GM12878 (cell line): Measurements from ENCODE around the gene SLC2A8. TPM values are rescaled to one million over a fixed set of nuclear protein-coding genes. Genes with fewer than 3 reads are reported as not detected.

Experiments used
- ATAC-seq: fragments of 200-7000 bp; cut with Tn5 transposase; 3 replicates; pipeline ENCODE4 v1.9.1; 2020; ENCODE audit warnings: mild to moderate bottlenecking, moderate library complexity
- BruUV-seq: library from RNA; stranded (reverse); fragments of 400-500 nt; replicated peaks from 2 replicates; lab custom pipeline; 2021; lab: Mats Ljungman, UMichigan
- CTCF ChIA-PET: fragments of 300-600 bp; sonication (Branson Sonifier 250); formaldehyde crosslinking; extraction: SDS; loops from one replicate; lab custom pipeline; 2021; ENCODE audit warnings: inconsistent platforms; lab: Yijun Ruan, JAX
- POLR2A ChIA-PET: fragments of 350-600 bp; formaldehyde crosslinking; extraction: SDS; loops from one replicate; lab custom pipeline; 2021; ENCODE audit warnings: inconsistent platforms; lab: Charles Lee
- RAD21 ChIA-PET: fragments of 300-600 bp; sonication (Branson Sonifier 250); formaldehyde crosslinking; loops from one replicate; lab custom pipeline; 2023; ENCODE audit warnings: antibody characterized with exemption; ENCODE audit not compliant: unreplicated experiment; lab: Charles Lee
- SMC1A ChIA-PET: fragments of 300-600 bp; sonication (Branson Sonifier 250); formaldehyde crosslinking; loops from one replicate; lab custom pipeline; 2023; ENCODE audit not compliant: unreplicated experiment, uncharacterized antibody; lab: Charles Lee
- DNase-seq: peaks from one replicate; pipeline ENCODE4 v3.0.0-alpha.2; 2011; ENCODE audit warnings: low read depth, low spot score
- FAIRE-seq: peaks from 3 replicates; lab custom pipeline; 2011; peaks lifted over from hg19 to GRCh38; lab: Jason Lieb, UNC
- H2AFZ ChIP-seq: 2 replicates; pipeline ENCODE4 v1.6.0; 2011; ENCODE audit warnings: low read depth, low read length, control low read depth; ENCODE audit not compliant: control insufficient read depth
- H3K27ac ChIP-seq: 2 replicates; pipeline ENCODE4 v1.5.1; 2011; ENCODE audit warnings: control low read depth; ENCODE audit not compliant: control insufficient read depth, insufficient read depth
- H3K27me3 ChIP-seq, 2 experiments: replicated peaks in 1 of 2; 2 replicates each; pipeline versions ENCODE4 v1.6.0 to v1.6.1; 2011; ENCODE audit warnings: low read length in 1 of 2; ENCODE audit not compliant: control insufficient read depth in 2 of 2, insufficient read depth in 2 of 2
- H3K36me3 ChIP-seq, 2 experiments: 2 replicates each; pipeline ENCODE4 v1.5.1; 2011; ENCODE audit warnings: low read length in 1 of 2; ENCODE audit not compliant: control insufficient read depth in 2 of 2, insufficient read depth in 2 of 2
- H3K4me1 ChIP-seq: 2 replicates; pipeline ENCODE4 v1.6.1; 2011; ENCODE audit warnings: mild to moderate bottlenecking, low read length, moderate library complexity, mixed read lengths; ENCODE audit not compliant: control insufficient read depth, insufficient read depth
- H3K4me2 ChIP-seq: 2 replicates; pipeline ENCODE4 v1.6.0; 2011; ENCODE audit warnings: control low read depth; ENCODE audit not compliant: control insufficient read depth, insufficient read depth
- H3K4me3 ChIP-seq: fragments of 200-600 bp; sonication (generic); 2 replicates; pipeline ENCODE4 v1.5.1; 2016
- H3K79me2 ChIP-seq: 2 replicates; pipeline ENCODE4 v1.6.0; 2011; ENCODE audit warnings: low read length; ENCODE audit not compliant: control insufficient read depth, insufficient read depth
- H3K9ac ChIP-seq: 2 replicates; pipeline ENCODE4 v1.8.0; 2011; ENCODE audit warnings: low read length, control low read depth, mixed read lengths; ENCODE audit not compliant: control insufficient read depth, insufficient read depth
- H3K9me3 ChIP-seq: replicated peaks from 3 replicates; pipeline ENCODE4 v1.5.1; 2011; ENCODE audit warnings: mild to moderate bottlenecking, low read length; ENCODE audit not compliant: control insufficient read depth, insufficient read depth
- H4K20me1 ChIP-seq: 2 replicates; pipeline ENCODE4 v1.6.0; 2011; ENCODE audit not compliant: control insufficient read depth, insufficient read depth
- CREB1 ChIP-seq: IDR thresholded peaks from 2 replicates; pipeline ENCODE4 v1.6.1; 2012; ENCODE audit warnings: low read depth, mild to moderate bottlenecking, inconsistent platforms
- DPF2 ChIP-seq: fragments of 450-650 bp; IDR thresholded peaks from 2 replicates; pipeline ENCODE4 v1.6.1; 2017; ENCODE audit warnings: mild to moderate bottlenecking
- EGR1 ChIP-seq, 2 experiments: IDR thresholded peaks; 1 replicate in 1 of 2; 2 replicates in 1 of 2; pipeline ENCODE4 v1.6.1; 2011 to 2012; ENCODE audit warnings: low read depth in 2 of 2, low read length in 2 of 2, borderline replicate concordance in 1 of 2, mild to moderate bottlenecking in 1 of 2, moderate library complexity in 1 of 2
- MTA2 ChIP-seq: fragments of 450-650 bp; IDR thresholded peaks from 2 replicates; pipeline ENCODE4 v1.6.1; 2016; ENCODE audit warnings: low read depth, mild to moderate bottlenecking, moderate library complexity
- MTA3 ChIP-seq: IDR thresholded peaks from 2 replicates; pipeline ENCODE4 v1.6.1; 2012; ENCODE audit warnings: low read length, inconsistent platforms, borderline replicate concordance
- NFXL1 ChIP-seq: fragments of 450-650 bp; IDR thresholded peaks from 2 replicates; pipeline ENCODE4 v1.6.1; 2017; ENCODE audit warnings: antibody characterized with exemption, mild to moderate bottlenecking, borderline replicate concordance
- POLR2A ChIP-seq: IDR thresholded peaks from 2 replicates; pipeline ENCODE4 v1.6.1; 2011; ENCODE audit warnings: low read depth, mild to moderate bottlenecking, low read length
- POU2F2 ChIP-seq: IDR thresholded peaks from 3 replicates; pipeline ENCODE4 v1.6.1; 2011; ENCODE audit warnings: low read depth, mild to moderate bottlenecking, low read length, borderline replicate concordance
- RUNX3 ChIP-seq: IDR thresholded peaks from 2 replicates; pipeline ENCODE4 v1.6.1; 2012; ENCODE audit warnings: low read length, inconsistent platforms
- SMARCA5 ChIP-seq: fragments of 450-650 bp; IDR thresholded peaks from 2 replicates; pipeline ENCODE4 v1.6.1; 2017; ENCODE audit warnings: mild to moderate bottlenecking
- SMC3 ChIP-seq: IDR thresholded peaks from 2 replicates; pipeline ENCODE4 v1.6.1; 2011; ENCODE audit warnings: low read length, improper control_type of control experiment, borderline replicate concordance
- ZNF384 ChIP-seq: IDR thresholded peaks from 2 replicates; pipeline ENCODE4 v1.6.1; 2012; ENCODE audit warnings: low read depth, mild to moderate bottlenecking, low read length, improper control_type of control experiment, borderline replicate concordance
- WGBS: methylation state at CpG from one replicate; pipeline ENCODE4 v1.1.6; 2016; ENCODE audit warnings: low lambda C conversion rate; ENCODE audit not compliant: insufficient replicate concordance, insufficient coverage; ENCODE audit errors: missing lambda C conversion rate; 5-methylcytosine and 5-hydroxymethylcytosine counted together
- in situ Hi-C: fragments of 300-500 bp; cut with MboI; formaldehyde crosslinking; loops from 9 replicates; pipeline ENCODE4 v1.14.3; 2018; ENCODE audit warnings: mixed read lengths
- intact Hi-C: fragments of 100-400 bp; cut with micrococcal nuclease; formaldehyde crosslinking; loops from one replicate; pipeline ENCODE4 v1.14.2; 2022; ENCODE audit not compliant: unreplicated experiment
- polyA plus RNA-seq, 11 experiments: library from polyadenylated mRNA; depleted of rRNA in 4 of 11; unstranded in 6 of 11; stranded (reverse) in 5 of 11; fragments of >200 nt; fragmentation: Nextera tagmentation in 4 of 11; fragmentation: Illumina TruSeq in 1 of 11; extraction: Ambion mirVana in 4 of 11; extraction: Trizol in 1 of 11; gene quantifications; 1 replicate in 1 of 11; 2 replicates in 10 of 11; pipeline versions ENCODE4 v1.2.1 to v1.2.3, GENCODE V29; 2011 to 2016; ENCODE audit warnings: inconsistent platforms in 2 of 11, missing spikeins in 2 of 11, low read depth in 1 of 11
- total RNA-seq, 4 experiments: library from RNA; depleted of rRNA in 3 of 4; stranded (reverse); fragments of >200 nt in 3 of 4; fragmentation: Illumina TruSeq in 1 of 4; extraction: Trizol in 1 of 4; gene quantifications; 2 replicates each; pipeline versions ENCODE4 v1.2.1 to v1.2.3, GENCODE V29; 2013 to 2021
- TF ChIP-seq, protein P1 (sequence below): fragments of 150-350 bp; IDR thresholded peaks from 2 replicates; pipeline ENCODE4 v1.6.1; 2014; ENCODE audit warnings: mild to moderate bottlenecking, low read depth, low read length
- TF ChIP-seq, protein P2 (sequence below): IDR thresholded peaks from 2 replicates; pipeline ENCODE4 v1.6.1; 2012; ENCODE audit warnings: low read depth, low read length, improper control_type of control experiment
- TF ChIP-seq, protein P3 (sequence below): IDR thresholded peaks from 2 replicates; pipeline ENCODE4 v1.6.1; 2012; ENCODE audit warnings: improper control_type of control experiment, low read depth, low read length; ENCODE audit not compliant: insufficient replicate concordance
- TF ChIP-seq, protein P4 (sequence below): fragments of 450-650 bp; IDR thresholded peaks from 2 replicates; pipeline ENCODE4 v1.6.1; 2017; ENCODE audit warnings: borderline replicate concordance

Gene SLC2A8
- total and polyA plus RNA-seq, 10 of the 15 experiments (the other 5 are each of a cell fraction or from before 2014, with no cell fraction given), result 0.31 to 22.7 (median 10.0) TPM

DNA sequence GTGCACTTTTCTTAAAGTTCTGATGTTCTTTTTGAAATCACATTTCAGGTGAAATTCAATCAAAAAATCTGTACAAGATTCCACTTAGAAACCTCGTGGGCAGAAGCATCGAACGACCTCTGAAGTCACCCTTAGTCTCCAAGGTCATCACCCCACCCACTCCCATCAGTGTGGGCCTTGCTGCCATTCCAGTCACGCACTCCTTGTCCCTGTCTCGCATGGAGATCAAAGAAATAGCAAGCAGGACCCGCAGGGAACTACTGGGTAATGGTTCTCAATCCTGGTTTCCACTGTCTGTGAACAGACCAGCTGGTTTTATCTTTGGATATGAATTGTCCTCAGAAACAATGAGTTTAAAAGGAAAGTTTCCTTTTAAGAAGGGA is 8.1 kb upstream of the SLC2A8 start:
- no peaks in the 10 kb centered on the region for H3K27me3 ChIP-seq
- WGBS, result 29% methylated on average over 6 of the region's 6 CpGs
- SMC1A ChIA-PET, result interaction anchor here (1.1 to 1.3 kb wide), 4 partner anchors 8 to 81 kb away, joined by 3 to 5 read pairs (median 4); partner anchors contain the start of genes SLC2A8 and ZNF79
- TF ChIP-seq, protein P1, sequence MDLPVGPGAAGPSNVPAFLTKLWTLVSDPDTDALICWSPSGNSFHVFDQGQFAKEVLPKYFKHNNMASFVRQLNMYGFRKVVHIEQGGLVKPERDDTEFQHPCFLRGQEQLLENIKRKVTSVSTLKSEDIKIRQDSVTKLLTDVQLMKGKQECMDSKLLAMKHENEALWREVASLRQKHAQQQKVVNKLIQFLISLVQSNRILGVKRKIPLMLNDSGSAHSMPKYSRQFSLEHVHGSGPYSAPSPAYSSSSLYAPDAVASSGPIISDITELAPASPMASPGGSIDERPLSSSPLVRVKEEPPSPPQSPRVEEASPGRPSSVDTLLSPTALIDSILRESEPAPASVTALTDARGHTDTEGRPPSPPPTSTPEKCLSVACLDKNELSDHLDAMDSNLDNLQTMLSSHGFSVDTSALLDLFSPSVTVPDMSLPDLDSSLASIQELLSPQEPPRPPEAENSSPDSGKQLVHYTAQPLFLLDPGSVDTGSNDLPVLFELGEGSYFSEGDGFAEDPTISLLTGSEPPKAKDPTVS, result no peak
- TF ChIP-seq EGR1 (IDR thresholded peaks at IDR 0.05; ENCODE audit: borderline replicate concordance in 1 of 2, low read depth in 2 of 2, low read length in 2 of 2) (no peak), MTA3 (no peak), NFXL1 (no peak), POU2F2 (no peak), RUNX3 (no peak), SMARCA5 (peak; percentile 1; the same call in 1 of the 2 replicates), POLR2A (no peak), DPF2 (no peak), SMC3 (no peak), CREB1 (no peak), MTA2 (no peak), ZNF384 (no peak)
- TF ChIP-seq, protein P2, sequence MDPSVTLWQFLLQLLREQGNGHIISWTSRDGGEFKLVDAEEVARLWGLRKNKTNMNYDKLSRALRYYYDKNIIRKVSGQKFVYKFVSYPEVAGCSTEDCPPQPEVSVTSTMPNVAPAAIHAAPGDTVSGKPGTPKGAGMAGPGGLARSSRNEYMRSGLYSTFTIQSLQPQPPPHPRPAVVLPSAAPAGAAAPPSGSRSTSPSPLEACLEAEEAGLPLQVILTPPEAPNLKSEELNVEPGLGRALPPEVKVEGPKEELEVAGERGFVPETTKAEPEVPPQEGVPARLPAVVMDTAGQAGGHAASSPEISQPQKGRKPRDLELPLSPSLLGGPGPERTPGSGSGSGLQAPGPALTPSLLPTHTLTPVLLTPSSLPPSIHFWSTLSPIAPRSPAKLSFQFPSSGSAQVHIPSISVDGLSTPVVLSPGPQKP, result no peak
- TF ChIP-seq, protein P3, sequence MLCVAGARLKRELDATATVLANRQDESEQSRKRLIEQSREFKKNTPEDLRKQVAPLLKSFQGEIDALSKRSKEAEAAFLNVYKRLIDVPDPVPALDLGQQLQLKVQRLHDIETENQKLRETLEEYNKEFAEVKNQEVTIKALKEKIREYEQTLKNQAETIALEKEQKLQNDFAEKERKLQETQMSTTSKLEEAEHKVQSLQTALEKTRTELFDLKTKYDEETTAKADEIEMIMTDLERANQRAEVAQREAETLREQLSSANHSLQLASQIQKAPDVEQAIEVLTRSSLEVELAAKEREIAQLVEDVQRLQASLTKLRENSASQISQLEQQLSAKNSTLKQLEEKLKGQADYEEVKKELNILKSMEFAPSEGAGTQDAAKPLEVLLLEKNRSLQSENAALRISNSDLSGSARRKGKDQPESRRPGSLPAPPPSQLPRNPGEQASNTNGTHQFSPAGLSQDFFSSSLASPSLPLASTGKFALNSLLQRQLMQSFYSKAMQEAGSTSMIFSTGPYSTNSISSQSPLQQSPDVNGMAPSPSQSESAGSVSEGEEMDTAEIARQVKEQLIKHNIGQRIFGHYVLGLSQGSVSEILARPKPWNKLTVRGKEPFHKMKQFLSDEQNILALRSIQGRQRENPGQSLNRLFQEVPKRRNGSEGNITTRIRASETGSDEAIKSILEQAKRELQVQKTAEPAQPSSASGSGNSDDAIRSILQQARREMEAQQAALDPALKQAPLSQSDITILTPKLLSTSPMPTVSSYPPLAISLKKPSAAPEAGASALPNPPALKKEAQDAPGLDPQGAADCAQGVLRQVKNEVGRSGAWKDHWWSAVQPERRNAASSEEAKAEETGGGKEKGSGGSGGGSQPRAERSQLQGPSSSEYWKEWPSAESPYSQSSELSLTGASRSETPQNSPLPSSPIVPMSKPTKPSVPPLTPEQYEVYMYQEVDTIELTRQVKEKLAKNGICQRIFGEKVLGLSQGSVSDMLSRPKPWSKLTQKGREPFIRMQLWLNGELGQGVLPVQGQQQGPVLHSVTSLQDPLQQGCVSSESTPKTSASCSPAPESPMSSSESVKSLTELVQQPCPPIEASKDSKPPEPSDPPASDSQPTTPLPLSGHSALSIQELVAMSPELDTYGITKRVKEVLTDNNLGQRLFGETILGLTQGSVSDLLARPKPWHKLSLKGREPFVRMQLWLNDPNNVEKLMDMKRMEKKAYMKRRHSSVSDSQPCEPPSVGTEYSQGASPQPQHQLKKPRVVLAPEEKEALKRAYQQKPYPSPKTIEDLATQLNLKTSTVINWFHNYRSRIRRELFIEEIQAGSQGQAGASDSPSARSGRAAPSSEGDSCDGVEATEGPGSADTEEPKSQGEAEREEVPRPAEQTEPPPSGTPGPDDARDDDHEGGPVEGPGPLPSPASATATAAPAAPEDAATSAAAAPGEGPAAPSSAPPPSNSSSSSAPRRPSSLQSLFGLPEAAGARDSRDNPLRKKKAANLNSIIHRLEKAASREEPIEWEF, result peak; percentile 44
- TF ChIP-seq, protein P4, sequence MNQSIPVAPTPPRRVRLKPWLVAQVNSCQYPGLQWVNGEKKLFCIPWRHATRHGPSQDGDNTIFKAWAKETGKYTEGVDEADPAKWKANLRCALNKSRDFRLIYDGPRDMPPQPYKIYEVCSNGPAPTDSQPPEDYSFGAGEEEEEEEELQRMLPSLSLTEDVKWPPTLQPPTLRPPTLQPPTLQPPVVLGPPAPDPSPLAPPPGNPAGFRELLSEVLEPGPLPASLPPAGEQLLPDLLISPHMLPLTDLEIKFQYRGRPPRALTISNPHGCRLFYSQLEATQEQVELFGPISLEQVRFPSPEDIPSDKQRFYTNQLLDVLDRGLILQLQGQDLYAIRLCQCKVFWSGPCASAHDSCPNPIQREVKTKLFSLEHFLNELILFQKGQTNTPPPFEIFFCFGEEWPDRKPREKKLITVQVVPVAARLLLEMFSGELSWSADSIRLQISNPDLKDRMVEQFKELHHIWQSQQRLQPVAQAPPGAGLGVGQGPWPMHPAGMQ, result no peak

More for the DNA sequence above, 8.1 kb upstream of the SLC2A8 start:
- Histone ChIP-seq H3K79me2 (no peaks in the 10 kb centered on the region), H3K9ac (peak overlapping the region; percentile 30; the same call in 1 of the 2 replicates), H3K9me3 (no peaks in the 10 kb centered on the region), H3K27ac (peak overlapping the region; percentile 65), H4K20me1 (no peaks in the 10 kb centered on the region), H3K4me1 (peaks cover 27% of the 10 kb centered on the region), H3K4me2 (peak overlapping the region; percentile 51), H2AFZ (peak overlapping the region; percentile 40), H3K36me3 (no peaks in the 10 kb centered on the region), H3K4me3 (0 out of 2 replicates have a peak overlapping the region, but pooled peaks have one; percentile 9)
- ChIA-PET POLR2A (interaction anchor here (0.6 to 1.1 kb wide), 5 partner anchors 266 to 690 kb away, joined by 3 to 5 read pairs (median 3); no protein-coding TSS in a partner anchor), CTCF (interaction anchor here (1.0 to 1.8 kb wide), 3 partner anchors 8 to 71 kb away, joined by 3 to 8 read pairs (median 3); partner anchors contain the start of gene SLC2A8), RAD21 (interaction anchor here (1.0 to 1.4 kb wide), 3 partner anchors 8 to 35 kb away, joined by 3 to 10 read pairs (median 3); partner anchors contain the start of genes SLC2A8 and ZNF79)
- intact Hi-C loops (no loop called here), in situ Hi-C loops (no loop called here)
- no TSS peak for BruUV-seq
- DNase-seq (no peak), ATAC-seq (peak; percentile 17), FAIRE-seq (peak; percentile 13)
